Colonic mucosa (tissue), 4 donors: Measurements from ENCODE around the gene PGAP3. TPM values are rescaled to one million over a fixed set of nuclear protein-coding genes. Genes with fewer than 3 reads are reported as not detected.
A peak's percentile ranks its signal among the peaks of the same experiment; 100 is the strongest.

Source experiments
- DNase-seq: peaks from one replicate; pipeline ENCODE4 v3.0.0-alpha.2; 2020
- H3K27ac ChIP-seq: fragments of 200-600 bp; one replicate; pipeline ENCODE4 v1.8.0; 2021
- H3K27me3 ChIP-seq: fragments of 200-600 bp; one replicate; pipeline ENCODE4 v1.8.0; 2021
- H3K36me3 ChIP-seq: fragments of 200-600 bp; one replicate; pipeline ENCODE4 v1.8.0; 2021
- H3K4me1 ChIP-seq: fragments of 200-600 bp; one replicate; pipeline ENCODE4 v1.8.0; 2021; ENCODE audit warnings: mild to moderate bottlenecking
- H3K4me3 ChIP-seq: fragments of 200-600 bp; one replicate; pipeline ENCODE4 v1.8.0; 2021
- H3K9ac ChIP-seq, 2 donors: one replicate each; pipeline ENCODE4 v1.7.0; 2013; ENCODE audit warnings: control low read depth in 2 of 2, low read depth in 2 of 2, low read length in 2 of 2
- H3K9me3 ChIP-seq: fragments of 200-600 bp; one replicate; pipeline ENCODE4 v1.8.0; 2021
- intact Hi-C: fragments of 100-400 bp; cut with DNase I; formaldehyde crosslinking; loops from one replicate; pipeline ENCODE4 v1.14.1; 2022
- total RNA-seq, 2 donors: library from RNA; stranded (reverse); fragmentation: NEBNext Ultra II Directional in 1 of 2; extraction: Animal tissue kit (Norgen Biotek cat#: 25700) in 1 of 2; gene quantifications; one replicate each; pipeline ENCODE4 v1.2.1, GENCODE V29; 2021
- TF ChIP-seq, protein P1 (sequence below): fragments of 200-600 bp; IDR thresholded peaks from one replicate; pipeline ENCODE4 v1.8.0; 2022; ENCODE audit warnings: antibody characterized with exemption, mild to moderate bottlenecking
- donor health status: healthy.
- donor health status: DM: no; HTN: no; CAD: no.
- donor health status: DM: no; HTN: no; CAD: no.

PGAP3 gene
- total RNA-seq, 2 donors from 2014 or later = 37.3 to 42.0 TPM

DNA sequence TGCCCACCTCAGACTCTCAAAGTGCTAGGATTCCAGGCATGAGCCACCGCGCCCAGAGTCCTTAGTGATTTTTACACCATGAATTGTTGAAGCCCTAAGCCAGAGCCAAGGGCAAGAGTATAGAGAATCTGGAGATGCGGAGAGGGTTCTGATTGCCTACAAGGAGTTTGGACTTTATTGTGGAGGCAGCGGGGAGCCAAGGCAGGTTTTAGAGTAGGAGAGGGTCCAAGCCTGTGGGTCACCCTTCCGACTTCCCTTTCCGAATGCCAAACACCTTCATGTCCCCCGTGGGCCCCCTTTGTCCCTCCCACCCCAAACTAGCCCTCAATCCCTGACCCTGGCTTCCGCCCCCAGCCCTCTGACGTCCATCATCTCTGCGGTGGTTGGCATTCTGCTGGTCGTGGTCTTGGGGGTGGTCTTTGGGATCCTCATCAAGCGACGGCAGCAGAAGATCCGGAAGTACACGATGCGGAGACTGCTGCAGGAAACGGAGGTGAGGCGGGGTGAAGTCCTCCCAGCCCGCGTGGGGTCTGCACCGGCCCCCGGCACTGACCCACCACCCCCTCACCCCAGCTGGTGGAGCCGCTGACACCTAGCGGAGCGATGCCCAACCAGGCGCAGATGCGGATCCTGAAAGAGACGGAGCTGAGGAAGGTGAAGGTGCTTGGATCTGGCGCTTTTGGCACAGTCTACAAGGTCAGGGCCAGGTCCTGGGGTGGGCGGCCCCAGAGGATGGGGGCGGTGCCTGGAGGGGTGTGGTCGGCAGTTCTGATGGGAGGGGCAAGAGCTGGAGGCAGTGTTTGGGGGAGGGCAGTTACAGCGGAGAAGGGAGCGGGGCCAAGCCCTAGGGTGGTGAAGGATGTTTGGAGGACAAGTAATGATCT, 35.4 kb upstream of the PGAP3 start:
- Histone ChIP-seq H3K4me3 (no peak overlapping the region), H3K9me3 (no peaks in the 10 kb centered on the region), H3K27me3 (no peaks in the 10 kb centered on the region), H3K27ac (no peak overlapping the region), H3K36me3 (no peaks in the 10 kb centered on the region), H3K9ac (peak overlapping the region in 1 of 2 donors; percentile 19), H3K4me1 (no peaks in the 10 kb centered on the region)
- intact Hi-C loops = no loop called here
- peak; percentile 71 for DNase-seq
- TF ChIP-seq, protein P1, sequence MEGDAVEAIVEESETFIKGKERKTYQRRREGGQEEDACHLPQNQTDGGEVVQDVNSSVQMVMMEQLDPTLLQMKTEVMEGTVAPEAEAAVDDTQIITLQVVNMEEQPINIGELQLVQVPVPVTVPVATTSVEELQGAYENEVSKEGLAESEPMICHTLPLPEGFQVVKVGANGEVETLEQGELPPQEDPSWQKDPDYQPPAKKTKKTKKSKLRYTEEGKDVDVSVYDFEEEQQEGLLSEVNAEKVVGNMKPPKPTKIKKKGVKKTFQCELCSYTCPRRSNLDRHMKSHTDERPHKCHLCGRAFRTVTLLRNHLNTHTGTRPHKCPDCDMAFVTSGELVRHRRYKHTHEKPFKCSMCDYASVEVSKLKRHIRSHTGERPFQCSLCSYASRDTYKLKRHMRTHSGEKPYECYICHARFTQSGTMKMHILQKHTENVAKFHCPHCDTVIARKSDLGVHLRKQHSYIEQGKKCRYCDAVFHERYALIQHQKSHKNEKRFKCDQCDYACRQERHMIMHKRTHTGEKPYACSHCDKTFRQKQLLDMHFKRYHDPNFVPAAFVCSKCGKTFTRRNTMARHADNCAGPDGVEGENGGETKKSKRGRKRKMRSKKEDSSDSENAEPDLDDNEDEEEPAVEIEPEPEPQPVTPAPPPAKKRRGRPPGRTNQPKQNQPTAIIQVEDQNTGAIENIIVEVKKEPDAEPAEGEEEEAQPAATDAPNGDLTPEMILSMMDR = no peak

DNA sequence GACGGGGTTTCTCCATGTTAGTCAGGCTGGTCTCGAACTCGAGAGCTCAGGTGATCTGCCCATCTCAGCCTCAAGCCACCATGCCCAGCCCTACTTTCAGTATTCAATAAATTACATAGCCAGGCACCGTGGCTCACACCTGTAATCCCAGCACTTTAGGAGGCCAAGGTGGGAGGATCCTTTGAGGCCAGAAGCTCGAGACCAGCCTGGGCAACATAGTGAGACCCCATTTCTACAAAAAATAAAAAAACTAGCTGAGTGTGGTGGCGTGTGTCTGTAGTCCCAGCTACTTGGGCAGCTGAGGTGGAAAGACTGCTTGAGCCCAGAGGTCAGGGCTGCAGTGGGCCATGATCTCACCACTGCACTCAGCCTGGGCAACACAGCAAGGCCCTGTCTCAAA, 34.2 kb upstream of the PGAP3 start:
- Histone ChIP-seq H3K36me3 (no peaks in the 10 kb centered on the region), H3K9me3 (no peaks in the 10 kb centered on the region), H3K4me1 (no peaks in the 10 kb centered on the region), H3K27ac (no peak overlapping the region), H3K27me3 (no peaks in the 10 kb centered on the region), H3K4me3 (no peak overlapping the region), H3K9ac (no peak overlapping the region)
- intact Hi-C loops = no loop called here
- TF ChIP-seq, protein P1 = no peak
- DNase-seq = no peak

DNA sequence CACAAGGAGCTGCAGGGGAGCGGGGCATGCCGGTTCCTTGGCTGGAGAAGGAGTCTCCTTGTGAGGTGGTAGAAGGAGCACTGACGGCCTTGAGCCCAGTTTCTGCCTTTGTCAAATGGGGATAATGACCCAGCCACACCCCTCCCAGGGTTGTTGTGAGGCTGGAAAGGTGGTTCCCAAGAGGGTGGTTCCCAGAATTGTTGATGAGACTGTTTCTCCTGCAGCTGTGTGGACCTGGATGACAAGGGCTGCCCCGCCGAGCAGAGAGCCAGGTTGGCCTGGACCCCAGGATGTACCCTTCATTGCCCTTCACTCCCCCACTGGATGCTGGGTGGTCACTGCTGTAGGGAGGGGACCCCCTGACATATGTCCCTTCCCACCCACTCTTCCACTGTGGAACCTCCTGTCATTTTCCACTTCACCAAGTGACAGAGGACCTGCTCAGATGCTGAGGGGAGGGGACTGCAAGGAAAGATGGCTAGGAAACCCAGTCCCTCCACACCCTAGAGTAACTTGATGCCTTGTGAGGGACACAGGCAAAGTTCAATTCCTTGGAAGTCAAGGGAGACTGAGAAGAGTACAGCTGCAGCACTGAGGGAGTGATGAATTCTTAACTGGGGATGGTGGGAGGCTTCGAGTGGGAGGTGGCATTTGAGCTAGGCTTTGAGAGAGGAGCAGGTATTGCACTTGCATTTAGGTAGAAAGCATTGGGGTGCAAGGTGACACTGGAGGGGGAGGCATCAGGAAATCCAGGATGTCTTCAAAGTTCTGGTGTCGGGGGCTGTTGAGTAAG, 31.9 kb upstream of the PGAP3 start:
- no peaks in the 10 kb centered on the region for H3K9me3 ChIP-seq
- H3K4me3 ChIP-seq = no peak overlapping the region
- DNase-seq = peak; percentile 32
- peaks cover 8% of the 10 kb centered on the region for H3K4me1 ChIP-seq
- H3K36me3 ChIP-seq = no peaks in the 10 kb centered on the region
- TF ChIP-seq, protein P1 = no peak
- H3K27me3 ChIP-seq = no peaks in the 10 kb centered on the region
- no peak overlapping the region for H3K27ac ChIP-seq
- intact Hi-C loops = no loop called here
- H3K9ac ChIP-seq = no peak overlapping the region

DNA sequence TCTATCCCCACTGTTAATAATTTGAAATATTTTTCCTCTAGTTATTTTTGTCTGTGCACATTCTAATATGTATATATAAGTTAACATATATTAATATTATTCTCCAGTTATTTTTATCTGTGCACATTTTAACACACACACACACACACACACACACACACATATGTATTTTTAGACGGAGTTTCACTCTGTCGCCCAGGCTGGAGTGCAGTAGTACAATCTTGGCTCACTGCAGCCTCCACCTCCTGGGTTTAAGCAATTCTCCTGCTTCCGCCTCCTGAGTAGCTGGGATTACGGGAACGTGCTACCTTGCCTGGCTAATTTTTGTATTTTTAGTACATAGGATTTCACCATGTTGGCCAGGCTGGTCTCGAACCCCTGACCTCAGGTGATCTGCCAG, 29.8 kb upstream of the PGAP3 start:
- H3K27ac ChIP-seq = no peak overlapping the region
- no peak for DNase-seq
- no peaks in the 10 kb centered on the region for H3K36me3 ChIP-seq
- H3K4me1 ChIP-seq = peaks cover 8% of the 10 kb centered on the region
- H3K4me3 ChIP-seq = no peak overlapping the region
- no peak overlapping the region for H3K9ac ChIP-seq
- intact Hi-C loops = no loop called here
- no peaks in the 10 kb centered on the region for H3K27me3 ChIP-seq
- TF ChIP-seq, protein P1 = no peak
- no peaks in the 10 kb centered on the region for H3K9me3 ChIP-seq

DNA sequence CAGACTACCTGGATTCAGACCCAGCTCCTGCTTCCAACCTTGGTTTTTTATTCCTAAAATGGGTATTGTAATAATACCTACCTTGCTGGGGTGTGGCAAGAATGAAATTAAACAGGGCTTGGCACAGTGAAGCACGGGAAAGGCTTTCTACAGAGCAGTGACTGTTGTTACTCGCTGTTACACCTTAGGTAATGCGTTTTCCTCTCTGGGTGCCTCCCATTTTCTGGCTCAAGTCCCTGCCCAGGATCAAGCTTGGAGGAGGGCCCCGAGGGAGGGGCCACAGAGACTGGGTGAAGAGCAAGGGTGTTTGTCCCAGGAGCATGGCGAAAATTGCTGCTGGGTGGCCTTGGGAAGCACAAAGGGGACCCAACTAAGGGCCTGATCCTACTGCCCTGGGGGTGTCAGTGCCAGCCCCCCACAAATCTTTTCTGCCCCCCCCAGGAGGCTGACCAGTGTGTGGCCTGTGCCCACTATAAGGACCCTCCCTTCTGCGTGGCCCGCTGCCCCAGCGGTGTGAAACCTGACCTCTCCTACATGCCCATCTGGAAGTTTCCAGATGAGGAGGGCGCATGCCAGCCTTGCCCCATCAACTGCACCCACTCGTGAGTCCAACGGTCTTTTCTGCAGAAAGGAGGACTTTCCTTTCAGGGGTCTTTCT, 29.2 kb upstream of the PGAP3 start:
- H3K9ac ChIP-seq = peak overlapping the region; percentile 68 to 92
- no peak overlapping the region for H3K4me3 ChIP-seq
- no peaks in the 10 kb centered on the region for H3K27me3 ChIP-seq
- no peaks in the 10 kb centered on the region for H3K9me3 ChIP-seq
- H3K27ac ChIP-seq = peak overlapping the region; percentile 86
- no peaks in the 10 kb centered on the region for H3K36me3 ChIP-seq
- intact Hi-C loops = no loop called here
- TF ChIP-seq, protein P1 = no peak
- peak; percentile 86 for DNase-seq
- H3K4me1 ChIP-seq = peaks cover 8% of the 10 kb centered on the region
